SIG-M5 (cell line): ENCODE measurements around the gene TADA3.
A peak's percentile ranks its signal among the peaks of the same experiment; 100 is the strongest.

Experiments used
- DNase-seq: peaks from one replicate; lab custom pipeline; 2025; lab: John Stamatoyannopoulos, UW

Gene TADA3

GRCh38 chr3:9809615-9810432, 17.6 kb upstream of the TADA3 start, which contains the start of gene TTLL3:
TSS of gene TTLL3 (plus strand) at chr3:9810262. CDS start at chr3:9810662, 400 bp downstream.
- no peak for DNase-seq

GRCh38 chr3:9809239-9809614, 17.0 kb upstream of the TADA3 start:
- DNase-seq: no peak

GRCh38 chr3:9808345-9809037, 16.2 kb upstream of the TADA3 start:
- no peak for DNase-seq

- no peak for DNase-seq
Observed at GRCh38 chr3:9807981-9808344, 15.7 kb upstream of the TADA3 start.

GRCh38 chr3:9806688-9807589, 14.7 kb upstream of the TADA3 start:
- no peak for DNase-seq

GRCh38 chr3:9806137-9806536, 13.9 kb upstream of the TADA3 start:
- no peak for DNase-seq

- no peak for DNase-seq
Observed at GRCh38 chr3:9804996-9805395, 12.7 kb upstream of the TADA3 start.

- DNase-seq: no peak
Observed at GRCh38 chr3:9803494-9803893, 11.2 kb upstream of the TADA3 start.

- DNase-seq: no peak
Observed at GRCh38 chr3:9800529-9800928, 8.3 kb upstream of the TADA3 start.

- no peak for DNase-seq
Observed at GRCh38 chr3:9797196-9797945, 5.1 kb upstream of the TADA3 start.

GRCh38 chr3:9795207-9795606, 2.9 kb upstream of the TADA3 start:
- DNase-seq: peak; percentile 41

- DNase-seq: no peak
Observed at GRCh38 chr3:9794400-9794799, 2.1 kb upstream of the TADA3 start.

- DNase-seq: no peak
Observed at GRCh38 chr3:9793161-9793781, 998 bp upstream of the TADA3 start.

- DNase-seq: no peak
Observed at GRCh38 chr3:9791790-9792404, 376 bp downstream of the TADA3 start.

- DNase-seq: no peak
Observed at GRCh38 chr3:9791127-9791526, 1.1 kb downstream of the TADA3 start.

GRCh38 chr3:9787714-9788113, 4.6 kb downstream of the TADA3 start:
- DNase-seq: no peak

- no peak for DNase-seq
Observed at GRCh38 chr3:9786825-9787669, 5.2 kb downstream of the TADA3 start.

- no peak for DNase-seq
Observed at GRCh38 chr3:9786209-9786739, 6.0 kb downstream of the TADA3 start.

- no peak for DNase-seq
Observed at GRCh38 chr3:9785602-9786001, 6.7 kb downstream of the TADA3 start.

- DNase-seq: no peak
Observed at GRCh38 chr3:9784965-9785364, 7.3 kb downstream of the TADA3 start.
